Left renal cortex interstitium (tissue), 4 donors: ENCODE data around the gene PLXNB3. TPM values are rescaled to one million over a fixed set of nuclear protein-coding genes. Genes with fewer than 3 reads are reported as not detected.
A peak's percentile ranks its signal among the peaks of the same experiment; 100 is the strongest.

Experiments used
- DNase-seq, 4 donors: peaks; one replicate each; pipeline ENCODE4 v3.0.0-alpha.2; 2013; ENCODE audit warnings: low read depth in 4 of 4, low spot score in 2 of 4, missing footprints in 1 of 4
- polyA plus RNA-seq, 4 donors: library from polyadenylated mRNA; unstranded; fragments of 120-200 nt; gene quantifications; one replicate each; pipeline ENCODE4 v1.2.1, GENCODE V29; 2013; ENCODE audit not compliant: insufficient read length in 4 of 4

The PLXNB3 gene
- polyA plus RNA-seq, 4 donors: 1.3 to 2.1 (median 1.7) TPM

DNA sequence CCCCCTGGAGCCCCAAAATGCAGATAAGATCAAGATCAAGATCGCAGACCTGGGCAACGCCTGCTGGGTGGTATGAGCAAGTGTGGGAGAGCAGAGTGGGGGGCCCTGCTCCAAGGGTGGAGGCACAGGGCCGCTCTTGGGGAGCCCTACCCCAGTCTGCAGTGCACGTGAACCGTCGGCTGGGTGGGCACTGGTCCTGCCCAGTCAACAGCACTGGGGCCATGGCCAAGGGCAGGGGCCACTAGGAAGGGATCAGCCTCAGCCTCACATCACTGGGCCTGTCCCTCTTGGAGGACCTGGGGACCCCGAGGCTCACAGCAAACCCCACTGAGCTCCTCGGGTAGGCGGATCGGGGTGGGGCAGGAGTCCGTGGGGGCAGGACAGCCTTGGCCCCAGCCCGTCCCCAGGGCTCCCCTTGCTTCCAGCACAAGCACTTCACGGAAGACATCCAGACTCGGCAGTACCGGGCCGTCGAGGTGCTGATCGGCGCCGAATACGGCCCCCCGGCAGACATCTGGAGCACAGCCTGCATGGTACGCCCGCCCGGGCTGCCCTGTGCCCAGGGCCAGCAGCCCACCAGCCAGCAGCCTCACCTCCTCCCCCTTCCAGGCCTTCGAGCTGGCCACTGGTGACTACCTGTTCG is 20.4 kb downstream of the PLXNB3 start:
- no peak for DNase-seq

GRCh38 chrX:153786669-153787068 is 22.6 kb downstream of the PLXNB3 start:
- DNase-seq: no peak

DNA sequence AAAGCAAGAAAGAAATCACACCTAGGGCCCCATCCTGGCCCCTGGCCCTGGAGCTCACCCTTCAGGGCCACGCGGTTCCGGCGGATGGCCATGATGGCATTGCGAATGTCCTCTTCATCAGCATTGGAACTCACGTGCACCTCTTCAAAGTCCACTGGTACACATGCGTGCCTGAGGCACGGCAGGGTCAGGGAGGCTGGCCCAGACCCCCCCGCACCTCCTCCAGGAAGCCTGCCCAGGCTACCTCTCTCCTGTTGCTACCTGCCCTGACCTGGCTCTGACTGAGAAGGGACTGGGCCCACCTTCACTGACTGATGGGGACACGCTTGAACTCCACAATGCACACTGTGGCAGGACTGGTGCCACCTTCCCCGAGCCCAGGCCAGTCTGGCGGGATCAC is 25.6 kb downstream of the PLXNB3 start:
- no peak for DNase-seq

GRCh38 chrX:153791104-153791852 is 27.2 kb downstream of the PLXNB3 start:
- no peak for DNase-seq

- no peak for DNase-seq
Observed at GRCh38 chrX:153792368-153792767, 28.3 kb downstream of the PLXNB3 start.

DNA sequence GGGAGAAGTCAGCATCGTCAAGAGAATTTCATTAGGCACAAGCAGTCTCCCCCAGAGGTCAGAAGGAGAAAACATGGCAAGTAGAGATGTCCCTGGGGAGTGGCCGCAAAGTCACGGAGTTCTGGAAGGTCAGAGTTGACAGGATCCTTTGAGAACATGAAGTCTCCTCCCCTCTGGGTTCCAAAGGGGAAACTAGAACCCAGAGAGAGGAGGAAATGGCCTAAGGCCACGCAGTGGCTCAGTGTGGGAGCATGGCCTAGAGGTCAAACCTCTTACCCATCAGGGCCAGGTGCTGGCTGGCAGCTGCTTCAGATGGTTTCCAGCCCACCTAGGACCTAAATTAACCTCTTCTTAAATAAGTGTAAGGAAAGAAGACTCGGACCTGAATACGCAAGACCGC is 29.2 kb downstream of the PLXNB3 start:
- no peak for DNase-seq

GRCh38 chrX:153794018-153794896 is 30.2 kb downstream of the PLXNB3 start, which contains the start of the genes IDH3G and SSR4:
Gene IDH3G (minus strand): TSS chrX:153794375. CDS start chrX:153794326, 49 bp downstream.
Gene SSR4 (plus strand): TSS chrX:153794668. CDS start chrX:153794688, 20 bp downstream.
- peak; percentile 74 to 89 (median 83) for DNase-seq

GRCh38 chrX:153794897-153795816 is 31.1 kb downstream of the PLXNB3 start:
- no peak for DNase-seq

GRCh38 chrX:153797415-153798015 is 33.5 kb downstream of the PLXNB3 start:
- DNase-seq: no peak

- no peak for DNase-seq
Observed at GRCh38 chrX:153799326-153799725, 35.3 kb downstream of the PLXNB3 start.

- no peak for DNase-seq
Observed at GRCh38 chrX:153800177-153800722, 36.2 kb downstream of the PLXNB3 start.

DNA sequence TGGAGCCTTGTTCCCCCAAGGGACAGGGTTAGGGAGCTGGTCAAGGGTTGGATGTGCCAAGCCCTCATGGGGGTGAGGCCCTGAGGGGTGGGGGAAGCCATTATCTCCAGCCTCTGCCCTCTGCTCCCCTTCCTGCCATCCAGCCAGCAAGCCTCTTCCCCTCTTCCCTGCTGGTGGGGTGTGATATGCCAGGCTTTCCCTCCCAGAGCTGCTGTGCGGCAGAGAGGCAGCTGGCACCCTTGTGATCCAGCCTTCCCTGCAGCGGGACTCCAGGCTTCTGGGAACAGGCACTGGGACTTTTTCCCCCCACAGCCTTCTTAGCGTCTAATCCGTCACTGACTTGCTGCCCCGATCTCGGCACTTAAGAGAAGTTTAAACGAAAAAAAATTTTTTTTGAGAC is 36.7 kb downstream of the PLXNB3 start:
- no peak for DNase-seq

GRCh38 chrX:153801669-153802068 is 37.6 kb downstream of the PLXNB3 start:
- no peak for DNase-seq

DNA sequence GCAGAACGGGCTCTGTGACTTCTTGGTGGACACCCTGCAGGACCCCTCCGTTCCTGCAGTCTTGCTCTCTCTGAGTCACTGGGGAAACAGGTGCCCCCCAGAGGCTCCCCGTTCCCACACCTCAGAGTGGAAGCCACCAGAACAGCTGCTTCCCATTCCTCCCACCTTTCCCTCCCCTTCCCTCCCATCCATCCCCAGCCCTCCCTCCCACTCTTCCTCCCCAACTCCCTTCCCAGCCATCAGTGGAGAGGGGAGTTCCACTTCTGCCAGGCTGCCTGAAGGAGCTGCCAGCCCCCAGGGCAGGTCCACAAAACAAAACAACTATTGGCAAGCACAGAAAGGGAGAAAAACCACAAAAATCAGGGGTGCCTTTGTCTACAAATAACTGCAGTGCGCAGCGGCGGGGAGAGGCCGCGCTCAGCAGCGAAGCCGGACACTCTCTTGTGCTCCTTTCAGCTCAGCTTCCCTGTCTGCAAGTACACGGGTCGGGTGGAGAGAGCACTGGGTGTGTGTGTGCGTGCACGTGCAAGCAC is 38.5 kb downstream of the PLXNB3 start:
- DNase-seq: no peak

DNA sequence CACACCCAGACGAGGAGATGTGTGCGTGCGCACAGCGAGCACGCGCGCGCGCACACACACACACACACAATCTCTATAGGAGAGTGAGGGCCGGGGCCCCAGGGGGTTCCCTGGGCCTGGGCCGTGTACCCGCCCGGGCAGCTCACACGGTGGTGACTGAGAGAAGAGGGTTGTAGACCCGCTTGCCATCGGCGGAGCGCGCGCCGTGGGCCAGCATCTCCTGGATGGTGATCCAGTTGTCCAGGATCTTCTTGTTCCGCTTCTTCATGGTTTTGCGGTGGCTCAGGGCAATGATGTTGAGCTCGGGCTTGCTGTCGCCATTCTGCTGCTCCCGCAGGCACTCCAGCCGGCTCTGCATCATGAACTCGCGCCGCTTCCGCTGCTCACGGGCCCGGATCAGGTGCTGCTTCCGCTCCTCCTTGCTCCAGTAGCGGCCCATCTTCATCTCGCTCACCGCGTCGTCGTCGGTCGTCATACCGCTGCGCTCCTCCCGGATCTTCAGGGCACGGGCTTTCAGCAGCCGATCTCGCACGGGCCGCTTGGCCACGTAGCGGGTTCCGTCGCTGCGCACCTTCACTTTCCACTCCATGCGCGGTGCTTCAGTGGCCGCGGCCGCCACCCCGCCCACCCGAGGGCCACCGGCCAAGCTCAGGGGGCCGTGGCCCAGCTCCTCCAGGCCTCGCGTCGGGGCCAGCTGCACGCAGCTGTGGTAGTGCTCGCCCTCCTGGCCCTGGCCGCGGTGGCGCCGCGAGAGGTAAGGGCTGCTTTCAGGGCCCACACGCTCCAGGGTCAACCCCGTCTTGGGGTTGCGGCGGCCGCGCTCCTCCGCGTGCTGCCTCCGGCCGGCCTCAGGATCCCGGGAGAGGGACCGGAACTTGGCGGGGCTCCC is 39.4 kb downstream of the PLXNB3 start:
- no peak for DNase-seq

DNA sequence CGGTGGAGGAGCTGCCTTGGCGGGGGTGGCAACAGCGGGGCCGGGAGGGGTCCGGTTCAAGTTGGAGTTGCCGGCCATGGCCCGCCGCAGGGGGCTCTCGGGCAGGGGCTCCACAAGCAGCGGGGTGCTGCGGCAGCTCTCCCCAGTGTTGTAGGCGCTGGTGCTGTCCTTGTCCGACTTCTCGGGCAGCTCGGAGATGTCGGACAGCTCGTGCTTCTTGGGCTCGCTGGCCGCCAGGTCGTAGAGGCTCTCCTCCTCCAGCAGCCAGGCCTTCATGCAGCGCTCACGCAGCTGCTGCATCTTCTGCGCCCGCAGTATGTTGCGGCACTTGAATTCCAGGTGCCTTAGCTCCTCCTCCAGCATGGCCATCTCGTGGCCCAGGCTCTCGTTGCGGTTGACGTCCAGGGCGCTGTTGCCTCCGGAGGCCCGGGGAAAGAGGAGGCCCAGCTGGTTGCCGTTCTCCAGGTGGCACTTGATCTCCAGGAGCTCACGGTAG is 40.1 kb downstream of the PLXNB3 start:
- no peak for DNase-seq

GRCh38 chrX:153804621-153805020 is 40.6 kb downstream of the PLXNB3 start:
- DNase-seq: no peak

DNA sequence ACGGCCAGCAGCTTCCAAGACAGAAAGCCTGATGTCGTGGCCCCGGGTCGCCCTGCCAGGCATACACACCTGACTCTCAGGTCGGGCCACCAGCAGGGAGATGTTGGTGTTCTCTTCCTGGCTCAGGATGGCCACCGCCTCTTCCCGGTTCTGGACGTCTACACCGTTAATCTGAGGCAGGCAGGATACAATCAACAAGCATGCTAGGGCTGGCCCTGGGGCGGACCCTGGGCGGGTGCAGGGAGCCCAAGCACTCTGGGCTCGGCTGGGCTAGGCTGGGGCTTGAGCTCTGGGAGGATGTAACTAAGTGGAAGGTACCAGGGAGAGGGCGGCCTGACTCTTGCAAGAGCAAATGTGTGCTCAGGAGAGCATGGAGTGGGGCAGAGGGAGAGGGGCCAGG is 41.4 kb downstream of the PLXNB3 start:
- no peak for DNase-seq
